Neutrophil (primary cell): ENCODE results near the gene TBX4.
"Not testable (repeated sequence)": the region's sequence is repeated elsewhere in the genome, so short reads cannot be mapped to it uniquely, and the experiment has no call there.

Experiments used
- H3K27ac ChIP-seq: fragments of 200-600 bp; sonication (generic); 2 replicates; pipeline ENCODE4 v1.5.1; 2016; ENCODE audit warnings: mild to moderate bottlenecking, moderate library complexity
- H3K27me3 ChIP-seq: fragments of 200-600 bp; sonication (generic); 2 replicates; pipeline ENCODE4 v1.6.0; 2016; ENCODE audit warnings: mild to moderate bottlenecking
- H3K36me3 ChIP-seq: fragments of 200-600 bp; sonication (generic); 2 replicates; pipeline ENCODE4 v1.5.1; 2017
- H3K4me1 ChIP-seq, 2 experiments: fragments of 200-600 bp in 1 of 2; sonication (generic) in 1 of 2; 1 replicate in 1 of 2; 2 replicates in 1 of 2; pipeline versions ENCODE4 v1.5.1 to v1.6.1; 2013 to 2016; ENCODE audit warnings: low read depth in 1 of 2, low read length in 1 of 2, mild to moderate bottlenecking in 1 of 2, moderate library complexity in 1 of 2; ENCODE audit not compliant: control insufficient read depth in 1 of 2, insufficient read depth in 1 of 2
- H3K4me3 ChIP-seq, 2 experiments: fragments of 200-600 bp in 1 of 2; sonication (generic) in 1 of 2; 1 replicate in 1 of 2; 2 replicates in 1 of 2; pipeline ENCODE4 v1.5.1; 2013 to 2016; ENCODE audit warnings: low read depth in 1 of 2, low read length in 1 of 2, mild to moderate bottlenecking in 1 of 2, moderate library complexity in 1 of 2
- H3K9me3 ChIP-seq: fragments of 200-600 bp; sonication (generic); 2 replicates; pipeline ENCODE4 v1.5.1; 2016
- TF ChIP-seq, protein P1 (sequence below): fragments of 200-600 bp; sonication (generic); IDR thresholded peaks from 2 replicates; pipeline ENCODE4 v1.5.1; 2016; ENCODE audit warnings: antibody characterized with exemption

TBX4 gene

DNA sequence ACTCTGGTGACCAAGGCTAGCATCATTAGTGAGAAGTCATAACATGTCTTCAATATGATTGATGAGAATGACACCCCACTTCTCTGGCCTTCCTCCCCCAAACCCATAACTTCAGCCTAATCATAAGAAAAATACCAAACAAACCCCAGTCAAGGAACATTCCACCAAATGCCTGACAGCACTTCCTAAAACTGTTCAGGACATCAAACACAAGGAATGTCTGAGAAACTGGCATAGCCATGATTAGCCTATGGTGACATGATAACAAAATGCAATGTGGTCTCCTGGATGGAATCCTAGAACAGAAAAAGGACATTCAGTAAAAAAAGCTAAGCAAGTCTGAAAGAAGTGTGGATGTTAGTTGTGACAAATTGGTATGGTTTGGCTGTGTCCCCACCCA lies 24.7 kb upstream of the TBX4 start:
- H3K4me3 ChIP-seq = no peak overlapping the region
- peaks cover 92% of the 10 kb centered on the region for H3K27me3 ChIP-seq
- H3K27ac ChIP-seq = no peak overlapping the region
- no peaks in the 10 kb centered on the region for H3K9me3 ChIP-seq
- TF ChIP-seq, protein P1, sequence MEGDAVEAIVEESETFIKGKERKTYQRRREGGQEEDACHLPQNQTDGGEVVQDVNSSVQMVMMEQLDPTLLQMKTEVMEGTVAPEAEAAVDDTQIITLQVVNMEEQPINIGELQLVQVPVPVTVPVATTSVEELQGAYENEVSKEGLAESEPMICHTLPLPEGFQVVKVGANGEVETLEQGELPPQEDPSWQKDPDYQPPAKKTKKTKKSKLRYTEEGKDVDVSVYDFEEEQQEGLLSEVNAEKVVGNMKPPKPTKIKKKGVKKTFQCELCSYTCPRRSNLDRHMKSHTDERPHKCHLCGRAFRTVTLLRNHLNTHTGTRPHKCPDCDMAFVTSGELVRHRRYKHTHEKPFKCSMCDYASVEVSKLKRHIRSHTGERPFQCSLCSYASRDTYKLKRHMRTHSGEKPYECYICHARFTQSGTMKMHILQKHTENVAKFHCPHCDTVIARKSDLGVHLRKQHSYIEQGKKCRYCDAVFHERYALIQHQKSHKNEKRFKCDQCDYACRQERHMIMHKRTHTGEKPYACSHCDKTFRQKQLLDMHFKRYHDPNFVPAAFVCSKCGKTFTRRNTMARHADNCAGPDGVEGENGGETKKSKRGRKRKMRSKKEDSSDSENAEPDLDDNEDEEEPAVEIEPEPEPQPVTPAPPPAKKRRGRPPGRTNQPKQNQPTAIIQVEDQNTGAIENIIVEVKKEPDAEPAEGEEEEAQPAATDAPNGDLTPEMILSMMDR = no peak
- H3K36me3 ChIP-seq = no peaks in the 10 kb centered on the region
- H3K4me1 ChIP-seq = no peaks in the 10 kb centered on the region

GRCh38 chr17:61429274-61429673 lies 22.9 kb upstream of the TBX4 start:
- H3K4me1 ChIP-seq = no peaks in the 10 kb centered on the region
- peaks cover 90% of the 10 kb centered on the region for H3K27me3 ChIP-seq
- no peaks in the 10 kb centered on the region for H3K36me3 ChIP-seq
- no peaks in the 10 kb centered on the region for H3K9me3 ChIP-seq
- no peak overlapping the region for H3K27ac ChIP-seq
- no peak overlapping the region for H3K4me3 ChIP-seq
- TF ChIP-seq, protein P1 = no peak

- not testable (repeated sequence) for H3K27ac ChIP-seq, H3K36me3 ChIP-seq, H3K4me1 ChIP-seq, H3K4me3 ChIP-seq, H3K9me3 ChIP-seq
- peaks cover 90% of the 10 kb centered on the region for H3K27me3 ChIP-seq
Observed at GRCh38 chr17:61429831-61430230, 22.4 kb upstream of the TBX4 start.

GRCh38 chr17:61431594-61432311 lies 20.5 kb upstream of the TBX4 start:
- peaks cover 92% of the 10 kb centered on the region for H3K27me3 ChIP-seq
- H3K9me3 ChIP-seq = no peaks in the 10 kb centered on the region

DNA sequence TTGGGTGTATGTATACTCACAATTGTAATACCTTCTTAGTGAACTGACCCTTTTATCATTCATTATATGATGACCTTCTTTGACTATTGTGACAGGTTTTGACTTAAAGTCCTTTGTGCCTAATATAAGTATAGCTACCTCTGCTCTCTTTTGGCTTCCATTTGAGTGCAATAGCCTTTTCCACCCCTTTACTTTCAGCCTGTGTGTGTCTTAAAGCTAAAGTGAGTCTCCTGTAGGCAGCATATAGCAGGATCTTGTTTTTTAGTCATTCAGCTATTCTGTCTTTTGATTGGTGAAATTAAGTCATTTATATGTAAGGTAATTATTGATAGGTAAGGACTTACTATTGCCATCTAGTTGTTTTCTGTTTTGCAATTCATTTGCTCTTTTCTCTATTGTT lies 15.9 kb upstream of the TBX4 start:
- no peaks in the 10 kb centered on the region for H3K36me3 ChIP-seq
- TF ChIP-seq, protein P1 = no peak

More at GRCh38 chr17:61431594-61432311, 20.5 kb upstream of the TBX4 start:
- no peaks in the 10 kb centered on the region for H3K36me3 ChIP-seq
- H3K4me3 ChIP-seq = no peak overlapping the region
- TF ChIP-seq, protein P1 = no peak
- no peaks in the 10 kb centered on the region for H3K4me1 ChIP-seq
- H3K27ac ChIP-seq = no peak overlapping the region

GRCh38 chr17:61436995-61437704 lies 15.1 kb upstream of the TBX4 start:
- H3K27me3 ChIP-seq = peaks cover 90% of the 10 kb centered on the region
- no peaks in the 10 kb centered on the region for H3K36me3 ChIP-seq
- H3K4me1 ChIP-seq = no peaks in the 10 kb centered on the region
- no peak overlapping the region for H3K27ac ChIP-seq
- TF ChIP-seq, protein P1 = no peak
- no peak overlapping the region for H3K4me3 ChIP-seq
- H3K9me3 ChIP-seq = no peaks in the 10 kb centered on the region

More for the DNA sequence above, 15.9 kb upstream of the TBX4 start:
- Histone ChIP-seq H3K4me3 (no peak overlapping the region), H3K27ac (no peak overlapping the region), H3K4me1 (no peaks in the 10 kb centered on the region), H3K27me3 (peaks cover 88% of the 10 kb centered on the region), H3K9me3 (no peaks in the 10 kb centered on the region)
